ENCODE data around the gene PTPRN2. TPM values are rescaled to one million over a fixed set of nuclear protein-coding genes. Genes with fewer than 3 reads are reported as not detected.

PTPRN2 gene
- total and polyA plus RNA-seq, 9 of the 15 experiments (the other 6 are each of a cell fraction or from before 2014, with no cell fraction given): not detected

GRCh38 chr7:158247758-158248487, 339.7 kb downstream of the PTPRN2 start:
- WGBS (ENCODE audit: insufficient coverage, low coverage, missing lambda C conversion rate): 6% methylated on average over 14 of the region's 14 CpGs
- no peaks in the 10 kb centered on the region for H3K79me2 ChIP-seq (ENCODE audit: control insufficient read depth, insufficient read depth, low read length)
- H3K27ac ChIP-seq (ENCODE audit: extremely low read depth, low read depth, low read length): no peak overlapping the region
- CTCF ChIA-PET (ENCODE audit: low intra/inter-chr PET ratio): no interaction called here
- H3K9ac ChIP-seq (ENCODE audit: insufficient read depth in 1 of 2, low read depth in 2 of 2, low read length in 2 of 2): no peak overlapping the region
- no peak for ATAC-seq
- H3K9me3 ChIP-seq (replicated peaks; ENCODE audit: control insufficient read depth, insufficient read depth, low read depth, low read length): peaks cover 3% of the 10 kb centered on the region
- intact Hi-C loops (cut with micrococcal nuclease) (no loop called here), in situ Hi-C loops (cut with MboI) (no loop called here)
- POLR2A ChIA-PET: no interaction called here
- no peaks in the 10 kb centered on the region for H3K9me1 ChIP-seq (ENCODE audit: control insufficient read depth, insufficient read depth, low read length)
- peaks cover 0 to 4% of the 10 kb centered on the region in 2 experiments; a peak in 1 of 5 replicates for H3K27me3 ChIP-seq (ENCODE audit: control insufficient read depth in 2 of 2, insufficient read depth in 2 of 2, low read length in 2 of 2)
- H2AFZ ChIP-seq (ENCODE audit: low read depth, low read length): no peak overlapping the region
- H3K4me1 ChIP-seq (replicated peaks in 1 of 2; ENCODE audit: control insufficient read depth in 2 of 2, insufficient read depth in 2 of 2, low read length in 2 of 2): peaks cover 0 to 3% of the 10 kb centered on the region in 2 experiments; a peak in 1 of 5 replicates
- no peak overlapping the region for H3K4me3 ChIP-seq
- no TSS peak for BruUV-seq (replicated peaks)
- DNase-seq (ENCODE audit: extremely low read depth in 1 of 4, low spot score in 3 of 4): no peak
- FAIRE-seq: no peak
- H4K20me1 ChIP-seq (replicated peaks; ENCODE audit: control insufficient read depth, insufficient read depth, low read length): no peaks in the 10 kb centered on the region
- no peaks in the 10 kb centered on the region for H3K36me3 ChIP-seq (ENCODE audit: control insufficient read depth, insufficient read depth, low read length)
- H3K4me2 ChIP-seq (ENCODE audit: insufficient read depth, low read length): no peak overlapping the region
- no peak for TF ChIP-seq ELF1 (tag; IDR thresholded peaks at IDR 0.05)
- TF ChIP-seq NUFIP1 (IDR thresholded peaks at IDR 0.05; ENCODE audit: partially characterized antibody): no peak
- no peak for TF ChIP-seq IRF9 (tag; IDR thresholded peaks at IDR 0.05)
- no peak for TF ChIP-seq ZFP30 (CRISPR knock-in tag; IDR thresholded peaks at IDR 0.05; ENCODE audit: borderline replicate concordance)
- TF ChIP-seq ZNF444 (CRISPR knock-in tag; IDR thresholded peaks at IDR 0.05): no peak
- TF ChIP-seq GABPA (tag; conservative IDR thresholded peaks at IDR 0.05; ENCODE audit: low read depth): no peak
- TF ChIP-seq DEAF1 (CRISPR knock-in tag; IDR thresholded peaks at IDR 0.05): no peak
- no peak for TF ChIP-seq ZNF212 (CRISPR knock-in tag; IDR thresholded peaks at IDR 0.05)
- no peak for TF ChIP-seq CUX1 (CRISPR knock-in tag; IDR thresholded peaks at IDR 0.05)
- TF ChIP-seq TAF1 (IDR thresholded peaks at IDR 0.05; ENCODE audit: control insufficient read depth, extremely low read depth, insufficient read depth, low read length, severe bottlenecking): no peak
- no peak for TF ChIP-seq MTA3 (IDR thresholded peaks at IDR 0.05; ENCODE audit: borderline replicate concordance)
- no peak for TF ChIP-seq MAFF (IDR thresholded peaks at IDR 0.05; ENCODE audit: low read length)
- no peak for TF ChIP-seq ZNF274 (IDR thresholded peaks at IDR 0.05; ENCODE audit: borderline replicate concordance, low read depth, low read length)
- TF ChIP-seq U2AF1 (optimal IDR thresholded peaks at IDR 0.05; ENCODE audit: low read depth, low read length): no peak
- TF ChIP-seq GTF2E2 (tag; IDR thresholded peaks at IDR 0.05): no peak
